SHP77 (cell line): ENCODE data around the gene MAGI2.
"Not testable (repeated sequence)": the region's sequence is repeated elsewhere in the genome, so short reads cannot be mapped to it uniquely, and the experiment has no call there.

ENCODE experiments used
- DNase-seq, 2 experiments: peaks; one replicate each; lab custom pipeline; 2025; lab: John Stamatoyannopoulos, UW

Gene MAGI2

GRCh38 chr7:78033410-78033809, 1420.1 kb downstream of the MAGI2 start:
- DNase-seq = no peak

DNA sequence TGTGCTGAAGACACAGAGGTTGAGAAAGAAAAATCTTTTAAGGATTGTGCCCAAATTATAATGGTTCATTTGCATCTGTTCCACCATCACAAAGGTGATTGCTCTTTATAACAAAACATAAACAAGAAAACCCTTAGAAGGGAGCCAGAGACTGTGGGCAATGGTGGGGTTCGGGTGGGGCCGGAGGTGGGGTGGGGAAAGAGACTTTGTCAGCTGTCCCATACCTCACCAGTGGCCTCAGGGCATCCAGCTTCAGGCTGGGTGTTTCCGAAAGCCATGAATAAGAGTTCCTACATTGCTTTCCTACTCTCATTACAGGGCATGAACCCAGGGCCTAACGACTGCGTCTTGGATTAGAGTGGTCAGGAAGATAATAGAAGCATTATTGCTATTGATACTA, 1427.0 kb downstream of the MAGI2 start:
- no peak for DNase-seq

DNA sequence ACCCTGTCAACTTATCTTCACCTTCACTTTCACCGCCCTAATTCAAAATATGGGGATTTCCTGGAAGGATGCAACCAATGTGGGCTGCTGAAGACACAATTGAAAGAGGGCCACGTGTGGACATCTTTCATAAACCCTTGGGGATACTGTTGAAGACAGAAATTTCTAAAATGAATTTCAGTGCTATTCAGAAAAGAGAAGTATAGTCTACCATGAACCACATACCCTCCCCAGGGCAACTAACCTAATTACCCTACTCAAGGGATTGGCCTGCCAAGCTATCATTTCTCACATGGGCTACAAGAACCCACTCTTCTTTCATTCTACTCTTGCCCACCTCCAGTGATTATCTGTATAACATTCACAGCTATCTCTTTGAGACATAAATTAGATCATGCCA, 1428.9 kb downstream of the MAGI2 start:
- DNase-seq = no peak

DNA sequence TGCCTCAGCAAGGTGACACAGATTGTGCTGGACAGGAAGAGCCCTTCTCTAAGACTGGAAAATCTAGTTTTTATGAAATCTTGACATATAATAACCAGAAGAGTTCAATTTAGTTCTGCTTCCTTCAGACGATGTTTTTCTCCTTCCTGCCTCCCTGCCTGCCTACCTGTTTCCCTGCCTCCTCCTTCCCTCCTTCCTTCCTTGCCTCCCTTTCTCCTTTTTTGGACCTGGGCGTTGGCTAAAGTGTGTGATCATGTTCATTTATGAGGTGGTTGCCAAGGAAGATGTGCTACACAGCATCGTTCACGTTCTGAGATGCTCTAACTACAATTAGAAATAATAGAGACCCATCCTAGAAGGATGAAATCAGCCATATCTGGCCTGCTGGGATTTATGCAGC, 1430.3 kb downstream of the MAGI2 start:
- DNase-seq = no peak

DNA sequence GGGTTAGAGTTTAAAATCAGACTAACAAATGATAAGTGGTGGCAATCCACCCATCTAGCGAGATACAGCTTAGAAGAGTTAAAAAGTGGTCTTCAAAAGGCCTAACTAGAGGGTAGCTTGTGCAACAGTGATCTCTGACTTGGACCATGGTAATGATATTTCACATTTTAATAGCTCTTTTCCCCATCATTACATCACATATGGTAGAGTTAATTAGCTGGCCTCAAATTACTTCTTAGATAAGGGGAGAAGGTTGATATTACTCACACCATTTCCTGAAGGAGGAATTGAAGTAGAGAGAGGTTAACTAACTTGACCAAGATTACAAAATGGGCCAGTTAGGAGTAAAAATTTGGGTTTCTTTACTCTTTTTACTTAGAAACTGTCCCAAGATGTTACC, 1431.3 kb downstream of the MAGI2 start:
- no peak for DNase-seq

GRCh38 chr7:78020874-78021249, 1432.6 kb downstream of the MAGI2 start:
- no peak for DNase-seq

DNA sequence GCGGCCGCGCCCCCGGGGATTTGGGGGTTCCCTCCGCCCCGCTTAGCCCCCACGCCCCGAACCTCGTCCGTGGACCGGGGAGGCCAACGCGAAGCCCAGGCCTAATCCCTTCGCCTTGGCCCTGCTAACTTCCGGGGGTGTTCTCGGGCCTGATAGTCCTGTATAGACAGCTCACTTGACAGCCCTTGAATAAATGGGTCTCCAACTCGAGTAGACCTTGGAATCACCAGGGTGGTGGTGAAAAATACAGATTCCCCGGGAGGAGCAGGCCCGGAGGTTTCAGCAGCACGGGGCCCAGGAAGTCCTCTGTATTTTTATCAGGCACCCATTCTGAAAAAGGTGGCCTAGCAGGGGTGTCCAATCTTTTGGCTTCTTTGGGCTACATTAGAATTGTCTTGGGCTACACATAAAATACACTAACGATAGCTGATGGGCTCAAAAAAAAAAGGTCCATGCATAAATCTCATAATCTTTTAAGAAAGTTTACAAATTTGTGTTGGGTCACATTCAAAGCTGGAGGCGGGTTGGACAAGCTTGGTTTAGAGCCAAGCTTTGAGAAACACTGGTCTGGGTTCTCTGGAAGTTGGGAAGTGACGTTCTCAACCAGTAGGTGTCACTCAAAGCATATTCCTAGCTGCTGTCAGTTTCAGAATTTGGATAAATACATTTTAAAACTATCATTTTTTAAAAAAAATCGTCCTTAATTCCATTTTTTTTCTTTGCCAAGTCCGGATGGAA, 1433.2 kb downstream of the MAGI2 start:
- DNase-seq = peak; percentile 63 to 65

DNA sequence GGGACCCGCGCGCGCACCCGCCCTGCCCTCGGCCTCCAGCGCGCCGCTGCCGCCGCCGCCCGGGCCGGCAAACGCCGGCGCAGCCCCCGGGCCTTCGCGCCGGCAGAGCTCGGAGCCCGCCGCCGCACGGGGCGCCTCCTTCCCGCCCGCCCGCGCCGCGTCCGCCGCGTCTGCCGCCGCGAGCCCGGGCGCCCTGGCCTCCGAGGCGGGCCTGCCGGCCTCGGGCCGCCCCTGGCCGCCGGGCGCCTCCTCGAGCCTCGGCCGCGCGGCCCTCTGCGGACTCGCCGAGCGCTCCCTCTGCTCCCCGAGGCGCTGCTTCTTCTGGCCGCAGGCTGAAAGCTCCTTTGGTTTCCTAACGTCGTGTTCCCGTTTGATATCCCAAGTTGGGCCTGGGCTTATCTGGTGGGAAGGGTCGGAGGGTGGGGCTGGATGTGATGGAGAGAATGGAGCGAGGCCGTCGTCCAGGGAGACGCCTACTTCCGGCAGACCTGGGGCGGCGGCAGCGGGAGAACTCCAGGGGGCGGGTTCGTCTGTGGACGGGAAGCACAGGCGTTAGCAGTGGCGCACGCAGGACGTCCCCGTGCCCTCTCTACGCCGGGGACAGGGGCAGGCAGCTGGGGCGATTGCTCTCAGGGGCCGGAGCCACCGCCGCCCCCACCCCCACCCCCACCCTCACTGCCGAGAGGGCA, 1433.9 kb downstream of the MAGI2 start:
- DNase-seq = peak; percentile 88 to 89

DNA sequence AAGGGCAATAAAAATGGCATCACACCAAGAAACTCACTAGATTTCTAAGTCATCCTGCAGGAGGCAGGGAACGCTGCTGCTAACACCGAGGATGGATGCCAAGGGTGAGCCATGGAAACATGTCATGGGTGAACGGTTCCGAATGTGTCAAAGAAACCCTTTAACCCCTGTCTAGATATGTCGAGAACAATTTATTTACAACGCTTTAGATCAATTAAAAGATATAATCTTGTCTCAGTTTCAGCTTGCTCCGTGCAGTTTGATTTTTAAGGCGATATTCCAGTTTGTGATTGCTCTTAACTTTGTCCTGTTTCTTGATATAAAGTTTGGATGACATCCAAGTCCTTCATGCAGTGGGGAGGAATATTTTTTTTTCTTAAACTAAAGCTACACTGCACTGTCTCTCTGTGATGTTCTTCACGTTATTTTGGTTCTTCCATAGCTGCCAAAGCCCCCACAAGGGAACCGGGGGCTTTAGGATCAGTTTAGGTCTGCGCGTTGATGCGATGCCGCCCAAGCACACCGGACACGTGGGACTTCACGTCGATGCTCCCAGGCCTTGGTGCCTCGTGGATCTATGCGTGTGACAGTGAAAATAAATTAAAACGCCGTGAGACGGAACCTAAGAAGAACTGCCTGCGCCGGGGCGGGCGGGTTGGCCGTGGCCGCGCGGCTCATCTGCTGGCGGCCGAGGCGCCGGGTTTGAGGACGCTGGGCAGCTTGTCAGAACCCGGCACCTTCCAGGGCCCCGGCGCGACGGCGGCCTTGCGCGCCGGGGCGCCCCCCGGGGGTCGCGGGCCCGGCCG, 1434.6 kb downstream of the MAGI2 start:
- DNase-seq = peak; percentile 25 to 30

- DNase-seq = peak in 1 of 2 experiments; percentile 9
These were observed 1435.8 kb downstream of the MAGI2 start for GRCh38 chr7:78017591-78018100.

DNA sequence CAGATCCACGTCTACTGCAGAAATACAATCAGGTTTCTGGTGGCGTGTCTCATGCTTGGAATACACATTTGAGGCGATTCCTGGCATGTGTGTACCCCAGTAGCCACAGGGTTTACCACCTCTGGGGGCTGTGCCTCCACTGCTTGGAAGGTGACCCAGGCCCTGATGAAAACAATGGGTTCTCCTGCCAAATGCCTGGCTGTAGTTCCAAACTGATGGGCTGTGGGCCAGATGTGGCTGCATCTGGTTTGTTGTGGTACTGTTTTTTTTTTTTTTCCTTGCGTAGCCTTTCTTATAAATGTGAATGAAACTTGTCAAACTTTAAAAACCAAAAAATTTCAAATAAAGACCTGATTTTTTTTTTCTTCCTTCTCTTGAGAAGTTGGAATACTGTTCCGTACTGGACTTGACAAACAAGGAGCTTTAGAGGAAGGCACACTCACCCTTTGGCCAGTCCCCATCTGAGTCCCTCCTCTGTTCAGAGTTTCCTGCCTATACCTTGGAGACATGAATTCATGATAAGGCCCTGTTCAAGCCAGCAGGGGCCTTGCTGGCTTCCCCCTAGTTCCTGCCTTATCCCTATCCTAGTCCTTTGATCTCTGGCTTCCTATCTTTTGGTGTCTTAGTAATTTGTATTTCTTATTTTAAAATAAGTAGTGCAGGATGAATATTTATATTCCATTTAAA, 1437.8 kb downstream of the MAGI2 start:
- DNase-seq = no peak

DNA sequence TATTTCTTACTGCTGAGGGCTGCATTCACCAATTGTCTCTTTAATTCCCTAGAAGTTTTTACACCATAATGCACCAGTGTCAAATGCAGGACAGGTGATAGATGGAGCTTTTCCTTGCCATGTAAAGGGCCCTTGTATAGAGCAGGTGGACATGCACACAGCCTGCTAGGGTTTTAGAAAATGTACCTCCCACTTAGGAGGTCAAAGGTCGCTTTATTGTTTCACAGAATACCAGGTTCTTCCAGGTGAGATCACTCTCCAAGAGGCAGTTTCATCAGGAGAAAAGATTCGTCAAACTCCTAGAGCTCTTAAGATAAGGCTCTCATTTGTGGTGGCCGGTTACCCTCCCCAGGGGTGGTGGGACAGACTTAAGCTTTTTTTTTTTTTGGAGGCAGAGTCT, 1439.1 kb downstream of the MAGI2 start:
- DNase-seq = no peak

- no peak for DNase-seq
These were observed 1440.1 kb downstream of the MAGI2 start for GRCh38 chr7:78013386-78013785.

GRCh38 chr7:78011642-78012041, 1441.8 kb downstream of the MAGI2 start:
- DNase-seq = no peak

- DNase-seq = no peak
These were observed 1446.2 kb downstream of the MAGI2 start for GRCh38 chr7:78007231-78007630.

DNA sequence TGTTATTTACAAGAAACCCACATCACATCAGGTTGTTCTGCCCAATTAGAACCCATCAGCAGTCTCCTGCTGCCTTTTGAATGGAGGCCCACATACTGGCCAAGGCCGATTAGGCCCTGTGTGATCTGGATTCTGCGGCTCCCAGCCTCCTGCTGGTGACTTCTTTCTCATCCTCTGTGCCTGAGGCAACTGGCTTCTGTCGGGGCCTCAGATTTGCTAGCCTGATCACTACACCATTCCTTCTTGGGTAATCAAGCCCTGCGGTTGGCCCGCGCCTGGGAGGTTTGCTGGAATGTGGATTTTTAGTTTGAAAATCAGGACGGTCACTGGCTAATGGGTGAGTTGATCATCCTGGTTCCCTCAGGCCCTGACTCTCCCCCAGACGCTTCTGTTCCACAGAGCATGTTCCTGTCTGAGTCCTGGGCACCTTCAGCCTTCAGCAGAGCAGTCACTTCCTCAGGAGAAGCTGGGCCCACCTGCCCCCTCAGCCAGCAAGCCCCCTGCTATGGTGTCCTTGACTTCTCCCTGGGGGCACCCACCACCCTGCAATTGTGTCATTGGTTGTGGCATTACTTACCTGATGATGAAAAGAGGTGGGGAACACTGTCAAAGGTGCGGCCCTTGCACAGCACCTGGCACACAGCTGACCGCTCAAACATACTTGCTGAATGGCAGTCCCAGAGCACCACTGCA, 1447.3 kb downstream of the MAGI2 start:
- DNase-seq = no peak

DNA sequence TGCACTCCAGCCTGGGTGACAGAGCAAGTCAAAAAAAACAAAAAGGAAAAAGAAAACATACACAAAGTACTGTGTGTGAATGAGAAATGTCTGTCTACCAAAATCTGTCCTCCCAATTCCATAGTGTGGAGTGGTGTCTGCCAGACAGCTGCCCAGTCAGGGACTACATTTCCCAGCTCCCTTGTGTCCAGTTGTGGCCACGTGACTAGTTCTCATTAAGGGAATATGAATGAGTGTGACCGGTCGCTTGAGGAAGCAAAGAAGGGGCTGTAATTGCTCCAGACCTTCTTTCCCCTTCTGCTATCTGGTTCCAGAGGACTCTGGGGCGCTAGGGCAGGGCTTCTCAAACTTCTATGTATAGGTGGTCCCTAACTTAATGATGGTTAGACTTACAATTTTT, 1450.8 kb downstream of the MAGI2 start:
- DNase-seq = no peak

- DNase-seq = no peak
These were observed 1451.4 kb downstream of the MAGI2 start for GRCh38 chr7:78002021-78002420.

GRCh38 chr7:77999168-77999567, 1454.3 kb downstream of the MAGI2 start:
- DNase-seq = not testable (repeated sequence)

DNA sequence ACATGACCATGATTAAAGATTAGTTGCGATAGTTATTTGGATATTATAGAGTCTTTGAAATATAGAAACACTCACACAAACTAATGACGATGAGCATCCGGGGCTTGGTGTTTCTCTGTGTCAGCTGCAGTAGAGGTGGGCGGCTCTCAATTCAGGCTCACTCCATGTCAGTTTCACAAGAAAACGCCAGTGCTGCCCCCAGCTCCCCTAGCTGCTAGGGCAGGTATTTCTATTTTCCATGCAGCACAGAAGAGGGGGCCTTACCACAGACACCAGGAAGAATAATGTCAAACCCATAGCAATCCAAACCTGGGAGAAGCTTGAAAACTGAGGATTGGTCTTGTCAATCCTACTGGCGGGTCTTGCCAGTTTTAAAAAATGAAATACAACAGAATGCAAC, 1457.8 kb downstream of the MAGI2 start:
- DNase-seq = no peak

DNA sequence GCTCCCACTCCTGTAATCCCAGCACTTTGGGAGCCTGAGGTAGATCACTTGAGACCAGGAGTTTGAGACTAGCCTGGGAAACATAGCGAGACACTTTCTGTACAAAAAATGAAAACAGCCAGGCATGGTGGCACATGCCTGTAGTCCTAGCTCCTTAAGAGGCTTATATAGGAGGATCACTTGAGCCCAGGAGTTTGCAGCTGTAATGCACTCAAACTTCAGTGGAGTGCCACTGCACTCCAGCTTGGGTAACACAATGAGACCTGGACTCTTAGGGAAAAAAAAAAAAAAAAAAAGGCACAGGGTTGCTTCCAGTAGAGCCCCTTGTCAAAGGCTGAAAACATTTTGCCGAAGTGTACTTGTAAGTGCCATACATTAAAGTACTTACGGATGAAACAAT, 1459.6 kb downstream of the MAGI2 start:
- DNase-seq = no peak
